SK-N-SH treated with all-trans-retinoic acid at 6 μM for 48 hours (cell line): ENCODE data around the gene CACNA1B.

Source experiments
- GLIS3 ChIP-seq: fragments of 250-450 bp; sonication (Bioruptor Pico); IDR thresholded peaks from 2 replicates; pipeline ENCODE4 v1.5.0; 2020; ENCODE audit warnings: mild to moderate bottlenecking, moderate library complexity
- ZFP3 ChIP-seq: fragments of 250-450 bp; sonication (Bioruptor Pico); IDR thresholded peaks from 2 replicates; pipeline ENCODE4 v1.5.0; 2020; ENCODE audit warnings: mild to moderate bottlenecking, moderate library complexity
- TF ChIP-seq, protein P1 (sequence below): fragments of 250-450 bp; sonication (Bioruptor Pico); IDR thresholded peaks from 2 replicates; pipeline ENCODE4 v1.5.1; 2020; ENCODE audit warnings: low read depth, mild to moderate bottlenecking, moderate library complexity

DNA sequence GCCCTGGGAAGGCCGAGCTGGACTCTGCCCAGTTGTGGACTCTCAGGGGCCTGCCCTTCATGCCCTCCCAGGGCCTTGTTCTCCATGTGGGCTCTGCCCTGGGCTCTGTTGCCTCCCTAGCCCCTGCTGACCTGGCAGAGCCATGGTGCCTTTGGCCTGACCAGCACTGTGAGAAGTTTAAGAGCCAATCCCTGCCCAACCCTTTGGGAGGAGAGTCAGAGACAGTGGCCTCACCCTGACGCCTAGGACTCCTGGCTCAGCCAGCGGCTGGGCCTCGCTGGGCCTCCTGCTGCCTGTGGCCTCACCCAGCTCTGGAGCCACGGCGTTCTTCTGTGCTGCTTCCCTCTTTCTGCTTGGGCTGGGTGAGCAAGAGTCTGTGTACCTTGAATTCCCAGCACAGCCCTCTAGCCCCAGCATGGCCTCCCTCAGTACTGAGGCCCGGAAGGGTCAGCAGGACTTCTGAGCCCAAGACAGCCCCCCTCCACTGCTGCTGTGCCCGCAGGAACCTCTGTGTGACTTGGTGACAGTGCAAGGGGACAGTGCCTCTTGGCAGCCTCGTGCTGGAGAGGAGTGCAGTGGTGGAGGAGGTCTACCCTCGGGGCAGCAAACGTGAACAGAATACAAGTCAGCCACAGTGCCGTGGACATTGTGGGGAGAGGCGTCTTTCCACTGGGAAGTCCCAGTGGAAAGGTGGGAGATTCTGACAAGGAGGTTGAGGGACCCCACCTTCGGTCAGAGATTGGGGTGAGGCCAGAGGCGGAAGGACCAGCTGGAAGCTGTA is 97.4 kb downstream of the CACNA1B start:
- no peak for TF ChIP-seq GLIS3
- TF ChIP-seq, protein P1, sequence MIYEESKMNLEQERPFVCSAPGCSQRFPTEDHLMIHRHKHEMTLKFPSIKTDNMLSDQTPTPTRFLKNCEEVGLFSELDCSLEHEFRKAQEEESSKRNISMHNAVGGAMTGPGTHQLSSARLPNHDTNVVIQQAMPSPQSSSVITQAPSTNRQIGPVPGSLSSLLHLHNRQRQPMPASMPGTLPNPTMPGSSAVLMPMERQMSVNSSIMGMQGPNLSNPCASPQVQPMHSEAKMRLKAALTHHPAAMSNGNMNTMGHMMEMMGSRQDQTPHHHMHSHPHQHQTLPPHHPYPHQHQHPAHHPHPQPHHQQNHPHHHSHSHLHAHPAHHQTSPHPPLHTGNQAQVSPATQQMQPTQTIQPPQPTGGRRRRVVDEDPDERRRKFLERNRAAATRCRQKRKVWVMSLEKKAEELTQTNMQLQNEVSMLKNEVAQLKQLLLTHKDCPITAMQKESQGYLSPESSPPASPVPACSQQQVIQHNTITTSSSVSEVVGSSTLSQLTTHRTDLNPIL = no peak
- TF ChIP-seq ZFP3 (CRISPR knock-in tag) = no peak
